Stimulated activated CD8-positive, alpha-beta memory T cell treated with anti-CD3 and anti-CD28 coated beads, Interleukin-7, amount 100 ng/mL, for 4 hours (primary cell): ENCODE measurements around the gene MBOAT1.

Experiments
- DNase-seq, 2 donors: peaks; one replicate each; pipeline ENCODE4 v3.0.0-alpha.2; 2020; ENCODE audit warnings: low read depth in 2 of 2

MBOAT1 gene

DNA sequence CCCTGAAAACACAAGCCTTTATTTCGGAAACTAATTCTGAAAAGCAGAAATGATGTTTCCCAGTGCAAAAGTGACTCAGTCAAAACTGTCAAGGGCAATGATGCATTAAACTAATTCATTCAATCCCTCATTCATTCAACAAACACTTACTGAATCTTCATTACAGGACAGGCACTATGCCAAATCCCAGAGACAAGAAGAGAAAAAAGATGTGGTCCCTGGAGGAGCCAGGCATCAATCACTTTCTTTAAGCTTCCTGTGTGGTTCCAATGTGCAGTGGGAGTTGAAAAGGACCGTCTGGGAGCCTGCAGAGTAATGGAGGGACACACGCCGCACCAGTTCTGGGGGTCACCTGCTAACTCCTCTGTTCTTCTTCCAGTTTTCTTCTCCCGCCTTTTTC, 113.1 kb downstream of the MBOAT1 start:
- DNase-seq, result no peak

DNA sequence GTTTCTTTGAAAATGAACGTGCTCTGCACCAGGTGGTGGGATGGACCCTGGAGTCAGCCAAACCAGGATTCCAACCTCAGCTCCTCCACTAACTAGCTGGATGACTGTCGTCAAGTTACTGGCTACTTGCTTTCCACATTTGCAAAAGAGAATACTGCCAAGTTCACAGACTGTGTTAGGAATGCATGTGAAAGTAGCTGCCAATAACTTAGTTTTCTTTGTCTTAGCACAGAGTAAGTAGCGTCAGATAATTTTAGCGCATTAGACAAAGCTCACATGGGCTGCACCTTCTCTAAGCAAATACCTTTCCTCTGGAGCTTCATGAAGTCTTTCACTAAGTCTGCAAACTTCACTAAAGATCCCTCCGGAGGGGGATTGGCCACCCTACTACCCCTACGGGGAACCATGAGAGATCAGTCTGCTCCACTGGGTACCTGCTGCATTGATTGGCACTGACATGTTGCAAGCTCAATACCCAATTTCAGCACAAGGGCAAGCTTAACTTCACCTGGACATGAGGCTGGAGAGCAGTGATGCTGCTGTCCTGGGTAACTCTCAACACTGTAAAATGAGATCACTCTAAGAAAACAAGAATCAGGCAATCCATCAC, 113.9 kb downstream of the MBOAT1 start:
- DNase-seq, result no peak

DNA sequence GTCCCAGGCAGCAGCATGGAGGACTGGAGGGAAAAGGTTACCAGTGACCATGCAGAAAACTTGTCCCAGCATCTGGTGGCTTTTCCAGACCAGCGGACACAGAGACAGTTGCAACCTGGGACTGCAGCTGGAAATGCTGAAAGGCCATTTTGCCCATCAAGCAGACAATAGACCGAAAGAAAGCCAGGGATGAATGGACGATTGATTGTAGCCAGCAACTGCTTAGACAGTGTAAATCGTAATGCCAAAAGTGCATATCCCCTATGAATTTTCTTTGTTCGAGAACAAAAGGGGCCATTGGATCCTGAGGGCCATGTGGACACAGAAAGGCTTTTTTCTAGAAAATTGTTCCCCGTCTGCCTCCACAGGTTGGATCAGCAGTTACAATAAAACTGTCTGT, 115.7 kb downstream of the MBOAT1 start:
- DNase-seq, result no peak

DNA sequence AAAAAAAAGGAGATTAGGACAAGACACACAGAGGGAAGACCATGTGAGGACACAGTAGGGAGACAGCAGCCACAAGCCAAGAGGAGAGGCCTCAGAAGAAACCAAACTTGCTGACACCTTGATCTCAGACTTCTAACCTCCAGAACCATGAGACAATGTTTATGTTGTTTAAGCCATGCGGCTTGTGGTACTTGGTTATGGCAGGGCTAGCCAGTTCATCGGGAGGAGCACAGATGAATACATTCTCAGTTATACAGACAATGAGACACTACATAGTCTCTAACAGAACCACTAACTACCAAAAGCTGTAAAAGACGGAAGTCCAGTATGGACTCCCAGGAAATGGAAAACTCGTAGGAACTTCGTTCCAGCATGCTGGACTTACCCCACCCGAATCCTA, 116.8 kb downstream of the MBOAT1 start:
- no peak for DNase-seq

DNA sequence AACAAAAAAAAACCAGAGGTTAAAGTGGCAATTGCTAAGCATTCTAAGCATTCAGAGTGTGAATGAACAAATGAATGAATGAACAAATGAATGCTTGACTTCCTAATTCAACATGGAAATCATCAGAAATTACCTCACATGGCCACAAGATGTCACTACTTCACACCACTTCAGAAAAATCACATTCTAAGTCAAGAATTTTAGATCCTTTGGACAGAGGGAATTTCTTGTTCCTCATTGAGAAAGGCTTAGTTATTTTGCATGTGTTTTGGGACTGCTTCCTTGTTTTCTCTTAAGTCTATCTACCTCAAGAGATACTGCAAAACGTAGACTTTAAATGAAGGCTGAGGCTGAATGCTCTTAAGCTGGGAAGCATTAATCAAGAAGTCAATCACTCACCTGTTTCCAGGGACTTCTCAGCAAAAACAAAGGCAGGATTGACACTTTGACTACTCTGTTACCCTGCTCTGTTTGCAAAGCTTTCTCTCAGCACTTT, 120.2 kb downstream of the MBOAT1 start:
- no peak for DNase-seq

DNA sequence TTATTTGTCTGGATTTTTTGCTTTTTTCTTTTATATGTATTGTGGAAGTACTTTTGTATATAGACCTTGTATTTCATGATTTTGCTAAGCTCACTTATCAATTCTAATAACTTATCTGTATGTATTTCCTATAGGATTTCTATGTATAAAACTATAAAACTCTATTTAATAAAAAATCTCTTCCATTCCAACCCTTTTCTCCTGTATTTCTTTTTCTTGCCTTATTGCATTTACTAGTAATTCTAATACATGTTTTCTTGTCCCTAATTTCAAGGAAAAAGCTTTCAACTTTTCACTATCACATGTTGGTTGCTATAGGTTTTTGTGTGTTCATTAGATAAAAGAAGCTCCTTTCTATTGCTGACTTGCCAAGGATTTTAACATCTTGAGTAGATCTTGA, 125.3 kb downstream of the MBOAT1 start:
- no peak for DNase-seq

DNA sequence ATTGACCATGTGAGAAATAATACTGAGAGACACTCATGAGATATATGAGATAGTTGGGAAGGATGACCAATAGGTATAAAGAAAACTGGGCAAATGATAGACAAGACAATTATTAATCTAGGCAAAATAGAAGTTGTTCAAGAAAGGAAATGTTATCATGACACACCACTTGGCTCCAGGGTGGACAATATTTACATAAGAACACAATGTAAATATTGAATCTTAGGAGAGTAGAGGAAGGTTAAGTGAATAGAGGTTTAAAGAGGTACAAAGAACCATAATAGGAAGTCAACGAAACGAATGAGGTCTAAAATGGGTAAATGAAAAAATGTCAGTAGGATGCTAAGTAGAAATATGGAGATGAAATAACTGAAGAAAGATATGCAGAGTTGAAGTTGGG, 126.5 kb downstream of the MBOAT1 start:
- DNase-seq, result no peak

DNA sequence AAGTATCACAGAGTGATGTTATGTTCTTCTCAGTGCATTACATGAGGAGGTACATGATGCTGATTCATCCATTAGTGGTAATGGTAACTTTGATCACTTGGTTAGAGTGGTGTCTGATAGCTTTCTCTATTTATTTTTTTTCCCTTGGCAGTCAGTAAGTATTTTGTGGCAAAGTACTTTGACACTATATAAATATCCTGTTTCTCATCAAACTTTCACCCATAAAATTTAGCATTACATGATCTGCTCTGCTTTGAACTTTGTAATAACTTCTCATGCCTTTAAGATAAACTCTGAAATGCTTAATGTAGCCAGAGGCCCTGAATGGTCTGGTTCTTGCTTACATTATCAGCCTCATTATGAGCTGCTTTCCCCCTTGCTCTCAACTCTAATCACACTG, 127.9 kb downstream of the MBOAT1 start:
- no peak for DNase-seq

DNA sequence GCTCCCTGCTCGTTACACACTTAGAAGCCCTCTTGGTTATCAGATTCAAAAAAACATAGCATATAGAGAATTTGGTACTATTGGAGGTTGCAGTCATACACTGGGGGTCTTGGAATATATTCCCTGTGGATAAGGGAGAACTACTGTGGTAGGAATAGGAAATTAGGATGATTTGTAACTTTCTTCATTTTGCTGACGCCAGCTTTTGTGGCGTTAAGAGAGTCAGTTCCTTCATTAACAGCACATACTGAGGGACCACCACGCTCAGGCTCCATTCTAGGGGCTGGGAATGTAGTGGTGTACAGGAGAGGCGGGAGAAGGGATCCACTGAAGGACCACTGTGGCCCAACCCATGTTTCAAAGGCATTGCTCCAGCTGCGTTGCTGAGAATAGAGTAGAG, 140.3 kb downstream of the MBOAT1 start:
- DNase-seq, result no peak

DNA sequence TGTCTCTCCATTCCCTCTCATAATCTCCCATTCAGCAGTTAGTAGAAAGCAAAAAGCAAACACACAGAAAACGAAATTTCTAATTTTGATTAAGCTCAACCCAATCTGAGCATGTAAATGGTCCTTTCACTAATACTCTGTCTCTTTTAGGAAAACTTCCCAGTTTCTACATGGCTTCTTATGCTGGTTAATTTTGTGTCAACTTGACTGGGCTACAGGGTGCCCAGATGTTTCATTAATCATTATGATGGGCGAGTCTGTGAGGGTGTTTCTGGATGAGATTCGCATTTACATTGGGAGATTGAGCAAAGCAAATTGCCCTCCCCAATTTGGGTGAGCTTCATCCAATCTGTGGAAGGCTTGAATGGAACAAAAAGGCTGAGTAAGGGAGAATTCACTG, 142.2 kb downstream of the MBOAT1 start:
- no peak for DNase-seq

DNA sequence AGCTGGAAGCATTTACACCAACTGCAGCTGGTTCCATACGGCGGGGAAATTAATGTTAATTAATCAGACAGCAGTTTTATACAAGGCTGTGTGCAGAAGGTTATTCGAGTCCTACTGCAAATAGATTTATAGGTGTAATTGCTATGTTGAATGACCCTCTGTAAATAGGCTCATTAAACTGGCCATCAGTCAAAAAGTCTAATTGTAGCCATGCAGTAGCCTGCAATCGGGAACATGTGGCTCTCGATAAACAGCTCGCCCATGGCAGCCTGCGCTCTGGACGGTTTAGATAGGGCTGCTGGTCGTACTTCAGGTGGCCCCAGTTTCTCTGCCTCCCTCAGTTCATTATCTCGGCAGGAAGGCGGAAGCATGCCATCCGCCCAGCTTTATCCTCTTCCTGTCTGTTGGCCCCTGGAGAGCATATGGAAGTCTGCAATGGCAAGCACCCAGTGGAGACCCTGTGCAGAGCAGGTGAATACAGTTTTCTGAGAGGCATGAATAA, 143.2 kb downstream of the MBOAT1 start:
- no peak for DNase-seq

DNA sequence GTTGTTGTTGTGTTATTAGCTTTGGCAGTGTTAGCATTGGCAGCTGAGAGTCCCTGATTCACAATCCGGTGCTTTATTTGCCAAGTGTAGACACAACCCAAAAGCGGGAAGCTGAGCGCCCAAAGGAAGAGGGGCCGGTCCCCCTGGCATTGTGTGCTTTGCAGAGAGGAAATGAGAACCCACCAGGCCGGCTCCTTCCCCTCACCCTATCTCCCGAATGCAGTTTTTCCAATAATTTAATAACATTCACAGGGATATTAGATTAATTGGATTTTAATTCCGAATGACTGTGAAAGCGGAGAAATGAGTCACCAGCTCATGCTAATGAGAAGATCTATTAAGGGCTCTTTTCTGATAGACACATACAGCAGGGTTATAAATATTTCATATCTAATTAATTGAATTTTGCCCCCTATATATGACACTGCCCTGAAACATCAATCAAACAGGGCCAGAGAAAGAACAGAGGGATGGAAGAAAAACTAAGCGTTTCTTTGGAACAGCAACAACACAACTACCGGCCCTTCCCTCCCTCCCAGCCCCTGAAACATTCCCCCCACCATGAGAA, 143.8 kb downstream of the MBOAT1 start:
- no peak for DNase-seq

DNA sequence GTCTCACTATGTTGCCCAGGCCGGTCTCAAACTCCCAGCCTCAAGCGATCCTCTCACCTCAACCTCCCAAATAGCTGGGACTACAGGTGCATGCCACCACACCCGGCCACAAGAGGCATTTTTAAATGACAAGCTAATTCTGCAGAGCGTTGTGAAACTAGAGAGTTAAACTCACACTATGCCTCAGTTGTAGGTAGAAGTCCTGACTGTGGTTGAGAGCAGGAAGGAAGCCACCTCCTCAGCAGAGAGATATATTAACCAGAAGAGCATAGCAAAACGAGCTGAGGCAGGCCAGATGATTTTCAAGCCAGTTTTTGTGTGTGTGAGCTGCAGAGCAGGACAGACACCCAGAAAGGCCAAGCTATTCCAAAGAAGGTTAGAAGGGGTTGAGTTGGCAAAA, 150.3 kb downstream of the MBOAT1 start:
- no peak for DNase-seq

DNA sequence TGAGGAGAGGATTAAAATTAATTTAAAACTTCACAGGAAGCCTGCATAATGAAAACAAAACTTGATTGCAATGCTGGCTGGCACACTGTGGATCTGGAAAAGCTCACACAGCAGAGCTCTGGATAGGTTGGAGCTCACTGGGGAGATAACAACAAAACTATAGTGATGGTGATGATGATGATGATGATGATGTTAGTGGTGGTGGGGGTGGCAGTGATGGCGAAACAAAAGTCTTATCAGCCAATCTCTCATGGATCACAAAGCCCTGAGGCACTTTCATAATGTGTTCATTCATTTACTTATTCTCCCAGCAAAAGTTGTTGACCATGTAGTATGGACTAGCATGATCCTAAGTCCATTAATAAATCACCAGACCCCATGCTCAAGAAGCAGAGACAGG, 152.0 kb downstream of the MBOAT1 start:
- no peak for DNase-seq

DNA sequence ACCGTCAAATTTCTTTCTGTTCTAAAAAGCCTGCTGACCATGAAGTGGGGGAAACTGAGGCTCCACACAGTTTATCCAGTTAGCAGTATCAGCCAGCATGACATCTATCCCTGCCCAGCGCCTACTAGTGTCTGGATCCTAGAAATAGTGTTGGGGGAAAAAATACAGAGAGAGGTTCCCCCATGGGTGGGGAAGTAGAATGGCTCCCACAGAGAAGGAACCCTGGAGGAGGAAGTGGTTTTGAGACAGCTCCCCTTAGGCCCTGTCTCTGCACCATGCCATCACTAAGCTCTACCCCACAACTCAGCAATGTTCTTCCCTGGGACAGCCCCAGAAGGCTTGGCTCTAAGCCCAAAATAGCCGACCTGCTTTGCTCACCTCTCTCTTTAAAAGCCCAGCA, 153.4 kb downstream of the MBOAT1 start:
- no peak for DNase-seq

DNA sequence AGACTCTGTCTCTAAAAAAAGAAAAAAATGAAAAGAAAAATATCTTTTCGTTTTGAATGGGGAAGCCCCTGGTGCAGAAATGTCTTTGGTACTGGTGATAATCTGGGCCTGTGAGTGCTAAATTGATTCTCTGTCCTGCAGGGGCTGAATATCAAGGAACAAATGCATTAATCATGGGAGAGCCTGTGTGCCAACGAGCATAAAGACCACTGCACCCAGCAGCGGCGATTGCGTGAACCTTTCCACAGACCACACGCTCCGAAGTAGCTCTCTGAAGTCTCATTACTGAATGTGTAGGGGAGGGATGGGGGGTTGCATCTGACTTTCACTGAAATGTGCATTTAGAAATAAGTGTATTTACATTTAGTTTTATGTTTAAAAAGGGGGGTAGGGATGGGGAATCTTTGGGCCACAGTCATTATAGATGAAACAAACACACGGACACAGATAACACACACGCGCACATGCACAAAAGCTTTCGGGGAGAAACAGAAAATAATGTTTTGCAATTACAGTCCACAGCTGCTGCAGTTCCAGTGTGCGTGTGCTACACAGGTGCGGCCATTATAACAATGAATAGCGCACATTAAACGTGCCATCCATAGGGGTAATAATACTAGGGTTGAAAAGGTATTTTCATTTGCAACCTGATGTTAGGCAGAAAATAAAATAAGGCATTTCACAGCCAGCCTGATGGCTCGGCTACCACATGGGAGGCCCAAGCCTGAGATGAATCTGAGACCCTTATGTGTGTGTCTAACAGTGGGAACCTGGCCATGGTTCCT, 154.0 kb downstream of the MBOAT1 start:
- no peak for DNase-seq

DNA sequence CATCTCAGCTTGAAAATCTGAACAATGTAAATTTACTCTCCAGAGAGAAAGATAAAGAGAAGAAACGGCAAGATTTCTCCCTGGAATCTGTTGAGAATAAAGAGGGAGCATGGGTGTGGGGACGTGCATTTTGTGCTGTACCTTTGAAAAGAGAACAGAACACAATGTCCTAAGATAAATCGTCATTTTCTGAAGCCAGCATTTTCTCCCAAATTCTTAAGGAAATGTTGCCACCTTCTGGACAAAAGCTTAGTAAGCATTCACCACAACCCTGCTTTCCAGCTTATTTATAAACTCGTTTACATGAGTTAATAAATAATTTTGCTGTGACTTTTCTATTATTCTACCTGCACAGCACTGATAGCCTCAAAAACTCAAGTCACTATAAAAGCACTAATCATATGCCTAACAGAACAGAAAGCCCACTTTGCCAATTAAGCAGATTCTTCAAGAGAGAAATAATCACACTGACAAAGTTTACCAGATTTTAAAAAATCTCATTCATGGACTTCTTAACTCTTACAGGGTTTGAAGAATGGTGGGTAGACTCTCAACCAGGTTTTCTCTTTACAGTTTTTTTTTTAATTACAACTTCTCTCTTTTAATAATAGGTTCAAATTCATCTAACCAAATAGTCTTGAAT, 155.8 kb downstream of the MBOAT1 start:
- DNase-seq, result no peak

DNA sequence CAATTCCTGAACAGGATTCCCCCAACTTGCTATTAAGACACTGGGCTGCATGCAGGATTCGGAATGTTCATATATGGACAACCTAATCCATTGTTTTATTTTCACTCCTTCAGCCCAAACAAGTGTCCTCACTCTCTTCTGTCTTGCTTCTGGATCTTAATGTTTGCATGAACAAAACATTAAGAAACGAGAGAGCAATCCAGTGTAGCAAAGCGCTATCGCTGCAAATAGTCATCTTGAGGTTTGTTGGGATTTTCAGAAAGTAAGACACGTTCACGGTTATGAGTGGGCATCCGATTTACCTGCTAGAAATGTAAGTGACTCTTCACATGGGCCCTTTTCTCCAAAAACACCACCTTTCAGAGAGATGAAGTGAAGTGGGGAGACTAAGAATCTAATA, 156.4 kb downstream of the MBOAT1 start:
- no peak for DNase-seq
